ENCODE data around the gene BANF2.
A peak's percentile ranks its signal among the peaks of the same experiment; 100 is the strongest.
"Not testable (repeated sequence)": the region's sequence is repeated elsewhere in the genome, so short reads cannot be mapped to it uniquely, and the experiment has no call there.

Gene BANF2

DNA sequence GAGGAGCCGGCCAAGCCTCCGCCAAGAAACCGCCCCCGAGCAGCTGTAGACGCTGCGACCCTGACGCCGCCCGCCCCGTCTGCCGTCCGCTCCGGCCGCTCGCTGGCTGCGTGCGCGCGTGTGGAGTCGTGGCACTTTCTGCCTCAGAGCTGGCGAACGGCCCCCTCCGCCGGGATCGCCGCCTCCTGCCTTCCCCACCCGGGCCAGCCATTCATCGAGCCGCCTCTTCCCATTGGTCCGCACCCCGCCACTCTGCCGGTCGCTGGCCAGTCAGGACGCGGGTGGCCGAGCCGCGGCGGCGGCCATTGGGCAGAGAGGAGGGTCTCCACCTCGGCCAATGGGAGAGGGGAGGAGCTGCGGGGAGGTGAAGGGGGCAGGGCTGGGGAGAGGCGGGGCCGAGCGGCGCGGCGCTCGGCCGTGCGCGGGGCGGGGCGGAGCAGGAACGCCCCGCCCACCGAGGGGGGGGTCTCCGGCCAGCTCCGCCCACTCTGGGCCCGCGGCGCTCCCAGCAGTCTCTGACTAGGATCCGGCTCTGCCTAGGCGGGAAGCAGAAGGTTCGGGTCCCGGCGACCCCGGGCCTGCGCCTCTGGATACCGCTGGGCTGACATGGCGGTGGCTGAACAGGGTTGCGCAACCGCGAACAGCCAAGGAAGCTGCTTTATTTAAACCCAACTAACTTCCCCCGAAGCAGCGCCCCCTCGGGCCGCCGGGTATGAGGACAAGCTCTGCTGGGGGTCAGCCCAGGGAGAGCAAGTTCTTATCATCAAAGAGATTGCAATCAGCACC, 17.5 kb upstream of the BANF2 start, which contains the start of gene RRBP1:
Gene RRBP1 (minus strand): TSS at position 140 of the 786 bp plus-strand sequence. CDS start 21,735 bp downstream, outside the sequence.
- DNase-seq (ENCODE audit: low read depth in 1 of 2, low spot score in 1 of 2): peak; percentile 93 to 94

GRCh38 chr20:17682889-17683198, 16.9 kb upstream of the BANF2 start:
- no peak for DNase-seq (ENCODE audit: low read depth in 1 of 2, low spot score in 1 of 2)

GRCh38 chr20:17683218-17684076, 16.3 kb upstream of the BANF2 start:
- DNase-seq (ENCODE audit: low read depth in 1 of 2, low spot score in 1 of 2): no peak

- no peak for DNase-seq (ENCODE audit: low read depth in 1 of 2, low spot score in 1 of 2)
Observed at GRCh38 chr20:17684077-17684888, 15.5 kb upstream of the BANF2 start.

DNA sequence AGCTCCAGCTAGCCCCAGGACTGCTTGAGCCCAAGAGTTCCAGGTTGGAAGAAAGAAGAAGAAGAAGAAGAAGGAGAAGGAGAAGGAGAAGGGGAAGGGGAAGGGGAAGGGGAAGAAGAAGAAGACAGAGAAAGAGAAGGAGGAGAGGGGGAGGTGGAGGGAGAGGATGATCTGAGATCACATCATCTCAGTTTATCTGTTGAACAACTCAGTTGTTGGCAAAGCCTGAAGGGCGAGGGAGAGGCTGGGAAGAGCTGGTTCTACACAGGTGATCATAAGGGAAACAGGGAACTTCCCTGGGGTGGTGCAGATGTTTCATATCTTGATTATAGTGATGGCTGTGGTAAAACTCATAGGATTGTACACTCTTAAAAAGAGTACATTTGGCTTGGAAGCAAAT, 14.6 kb upstream of the BANF2 start:
- DNase-seq (ENCODE audit: low read depth in 1 of 2, low spot score in 1 of 2): no peak

GRCh38 chr20:17687800-17688199, 12.0 kb upstream of the BANF2 start:
- DNase-seq (ENCODE audit: low read depth in 1 of 2, low spot score in 1 of 2): no peak

- no peak for DNase-seq (ENCODE audit: low read depth in 1 of 2, low spot score in 1 of 2)
Observed at GRCh38 chr20:17688965-17689364, 10.8 kb upstream of the BANF2 start.

- DNase-seq (ENCODE audit: low read depth in 1 of 2, low spot score in 1 of 2): no peak
Observed at GRCh38 chr20:17690144-17690543, 9.6 kb upstream of the BANF2 start.

- DNase-seq (ENCODE audit: low read depth in 1 of 2, low spot score in 1 of 2): no peak
Observed at GRCh38 chr20:17691758-17692157, 8.0 kb upstream of the BANF2 start.

- DNase-seq (ENCODE audit: low read depth in 1 of 2, low spot score in 1 of 2): no peak
Observed at GRCh38 chr20:17693444-17694001, 6.2 kb upstream of the BANF2 start.

GRCh38 chr20:17694767-17695166, 5.0 kb upstream of the BANF2 start:
- no peak for DNase-seq (ENCODE audit: low read depth in 1 of 2, low spot score in 1 of 2)

- no peak for DNase-seq (ENCODE audit: low read depth in 1 of 2, low spot score in 1 of 2)
Observed at GRCh38 chr20:17696287-17696686, 3.5 kb upstream of the BANF2 start.

GRCh38 chr20:17697171-17697570, 2.6 kb upstream of the BANF2 start:
- DNase-seq (ENCODE audit: low read depth in 1 of 2, low spot score in 1 of 2): no peak

DNA sequence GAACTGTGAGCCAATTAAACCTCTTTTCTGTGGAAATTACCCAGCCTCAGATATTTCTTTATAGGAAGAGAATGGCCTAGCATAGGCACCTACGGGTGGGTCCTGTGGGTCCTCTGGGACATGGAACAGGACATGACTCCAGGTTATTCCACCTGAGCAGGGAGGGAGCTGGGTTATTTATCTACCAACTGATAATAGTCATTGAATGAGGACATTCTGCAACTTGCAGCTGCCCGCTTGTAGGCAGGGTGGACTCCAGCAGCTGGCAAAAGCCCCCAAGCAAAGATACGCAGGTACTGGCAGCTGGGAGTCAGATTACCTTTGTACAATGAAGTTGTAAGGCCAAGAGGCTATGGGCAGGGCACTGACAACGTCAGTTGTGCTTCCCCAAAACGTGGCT, 1.4 kb upstream of the BANF2 start:
- no peak for DNase-seq (ENCODE audit: low read depth in 1 of 2, low spot score in 1 of 2)

GRCh38 chr20:17700637-17701036, 871 bp downstream of the BANF2 start:
- no peak for DNase-seq (ENCODE audit: low read depth in 1 of 2, low spot score in 1 of 2)

DNA sequence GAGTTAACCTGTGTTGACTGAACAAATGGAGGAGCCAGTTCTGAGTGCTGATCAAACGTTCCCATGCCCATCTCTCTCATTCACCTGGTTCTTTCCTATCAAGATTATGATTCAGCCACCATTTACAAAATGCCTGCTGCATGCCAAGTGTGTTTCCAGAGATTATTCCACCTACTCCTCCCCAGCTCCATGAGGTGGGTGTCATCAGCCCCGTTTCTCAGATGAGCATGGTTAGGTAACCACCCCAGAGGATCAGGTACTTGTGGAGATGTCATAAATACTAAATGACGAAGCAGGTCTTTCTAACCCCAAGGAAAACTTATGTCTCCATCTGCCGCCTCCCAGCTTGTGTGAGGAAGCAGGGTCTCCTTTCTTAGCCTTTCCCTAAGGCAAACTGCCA, 2.1 kb downstream of the BANF2 start:
- DNase-seq (ENCODE audit: low read depth in 1 of 2, low spot score in 1 of 2): no peak

DNA sequence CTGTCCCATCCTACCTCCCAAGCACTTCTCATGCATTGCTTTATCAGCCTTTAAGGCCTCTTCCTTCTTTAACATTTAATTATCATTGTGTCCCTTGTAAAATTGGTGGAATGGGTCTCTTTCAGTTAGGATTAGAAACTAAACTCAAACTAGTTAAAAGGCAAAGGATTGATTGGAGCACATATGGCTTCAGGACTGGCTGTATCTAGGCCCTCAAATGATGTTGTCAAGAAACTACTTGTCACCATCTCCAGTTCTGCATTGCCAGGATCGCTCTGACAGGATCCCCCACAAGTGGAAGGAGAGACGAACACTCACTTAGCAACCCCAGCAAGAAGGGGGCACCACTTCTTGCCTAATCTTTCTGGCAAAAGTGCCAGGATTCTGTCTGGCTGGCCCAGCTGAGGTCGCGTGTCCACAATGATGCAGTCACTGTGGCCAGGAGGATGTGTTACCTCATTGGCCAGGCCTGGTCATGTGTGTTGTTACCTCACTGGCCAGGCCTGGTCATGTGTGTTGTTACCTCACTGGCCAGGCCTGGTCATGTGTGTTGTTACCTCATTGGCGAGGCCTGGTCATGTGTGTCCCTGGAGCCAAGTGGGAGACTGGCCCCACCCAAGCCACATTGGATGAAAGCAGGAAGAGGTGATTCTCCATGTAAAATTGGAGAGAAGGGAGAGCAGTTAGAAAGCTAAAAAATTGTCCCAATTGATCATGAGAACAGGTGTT, 5.0 kb downstream of the BANF2 start:
- DNase-seq (ENCODE audit: low read depth in 1 of 2, low spot score in 1 of 2): no peak

- no peak for DNase-seq (ENCODE audit: low read depth in 1 of 2, low spot score in 1 of 2)
Observed at GRCh38 chr20:17705916-17706315, 6.2 kb downstream of the BANF2 start.

- no peak for DNase-seq (ENCODE audit: low read depth in 1 of 2, low spot score in 1 of 2)
Observed at GRCh38 chr20:17706632-17707031, 6.9 kb downstream of the BANF2 start.

DNA sequence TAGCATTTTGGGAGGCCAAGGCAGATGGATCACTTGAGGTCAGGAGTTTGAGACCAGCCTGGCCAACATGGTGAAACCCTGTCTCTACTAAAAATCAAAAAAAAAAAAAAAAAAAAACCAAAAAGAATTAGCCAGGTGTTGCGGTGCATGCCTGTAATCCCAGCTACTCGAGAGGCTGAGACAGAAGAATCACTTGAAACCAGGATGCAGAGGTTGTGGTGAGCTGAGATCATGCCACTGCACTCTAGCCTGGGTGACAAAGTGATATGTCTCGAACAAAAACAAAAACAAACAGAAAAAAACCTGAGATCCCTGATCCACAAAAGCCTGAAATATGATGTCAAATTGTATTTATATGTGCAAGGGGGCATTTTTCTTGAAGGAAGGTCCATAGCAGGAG, 8.2 kb downstream of the BANF2 start:
- not testable (repeated sequence) for DNase-seq (ENCODE audit: low read depth in 1 of 2, low spot score in 1 of 2)

Data from stimulated activated CD4-positive, alpha-beta T cell treated with anti-CD3 and anti-CD28 coated beads, Interleukin-15, amount 100 ng/mL, for 1 hour (primary cell).